GM19099 (cell line): Measurements from ENCODE around the gene MALRD1.

Source experiments
- POLR2A ChIP-seq: IDR thresholded peaks from 3 replicates; pipeline ENCODE4 v1.6.1; 2011; ENCODE audit warnings: low read depth; ENCODE audit not compliant: insufficient read length; ENCODE audit errors: extremely low read depth

The MALRD1 gene

GRCh38 chr10:19158358-19158757 is 109.8 kb downstream of the MALRD1 start:
- no peak for TF ChIP-seq POLR2A

GRCh38 chr10:19158870-19159269 is 110.3 kb downstream of the MALRD1 start:
- no peak for TF ChIP-seq POLR2A

GRCh38 chr10:19164461-19164860 is 115.9 kb downstream of the MALRD1 start:
- TF ChIP-seq POLR2A = no peak

- no peak for TF ChIP-seq POLR2A
Observed at GRCh38 chr10:19168584-19168983, 120.0 kb downstream of the MALRD1 start.

- TF ChIP-seq POLR2A = no peak
Observed at GRCh38 chr10:19169041-19169440, 120.4 kb downstream of the MALRD1 start.

- no peak for TF ChIP-seq POLR2A
Observed at GRCh38 chr10:19169684-19170083, 121.1 kb downstream of the MALRD1 start.

GRCh38 chr10:19178675-19179074 is 130.1 kb downstream of the MALRD1 start:
- no peak for TF ChIP-seq POLR2A

GRCh38 chr10:19184891-19185290 is 136.3 kb downstream of the MALRD1 start:
- TF ChIP-seq POLR2A = no peak

GRCh38 chr10:19194866-19195265 is 146.3 kb downstream of the MALRD1 start:
- no peak for TF ChIP-seq POLR2A

GRCh38 chr10:19195698-19196097 is 147.1 kb downstream of the MALRD1 start:
- TF ChIP-seq POLR2A = no peak

GRCh38 chr10:19200211-19200610 is 151.6 kb downstream of the MALRD1 start:
- no peak for TF ChIP-seq POLR2A

- TF ChIP-seq POLR2A = no peak
Observed at GRCh38 chr10:19204246-19204917, 155.8 kb downstream of the MALRD1 start.

- TF ChIP-seq POLR2A = no peak
Observed at GRCh38 chr10:19209319-19209718, 160.7 kb downstream of the MALRD1 start.

- no peak for TF ChIP-seq POLR2A
Observed at GRCh38 chr10:19212590-19212989, 164.0 kb downstream of the MALRD1 start.

GRCh38 chr10:19221216-19221615 is 172.6 kb downstream of the MALRD1 start:
- no peak for TF ChIP-seq POLR2A

- no peak for TF ChIP-seq POLR2A
Observed at GRCh38 chr10:19226025-19226424, 177.4 kb downstream of the MALRD1 start.

GRCh38 chr10:19231034-19231433 is 182.4 kb downstream of the MALRD1 start:
- no peak for TF ChIP-seq POLR2A
